Uterus (tissue), 4 donors: ENCODE results near the gene PUM2. TPM values are rescaled to one million over a fixed set of nuclear protein-coding genes. Genes with fewer than 3 reads are reported as not detected.

ENCODE experiments used
- DNase-seq, 2 donors: peaks; one replicate each; pipeline ENCODE4 v3.0.0-alpha.2; 2019 to 2020
- H3K27ac ChIP-seq, 2 donors: fragments of 200-600 bp; sonication (generic); 1 replicate in 1 of 2; 2 replicates in 1 of 2; pipeline ENCODE4 v1.5.1; 2016 to 2018
- H3K27me3 ChIP-seq, 2 donors: fragments of 200-600 bp; sonication (generic); one replicate each; pipeline ENCODE4 v1.5.1; 2018 to 2019; ENCODE audit warnings: control low read depth in 1 of 2
- H3K36me3 ChIP-seq, 2 donors: fragments of 200-600 bp; sonication (generic); one replicate each; pipeline ENCODE4 v1.5.1; 2019; ENCODE audit warnings: control low read depth in 1 of 2
- H3K4me1 ChIP-seq, 2 donors: fragments of 200-600 bp; sonication (generic); one replicate each; pipeline ENCODE4 v1.5.1; 2018 to 2019; ENCODE audit warnings: control low read depth in 1 of 2
- H3K4me3 ChIP-seq, 2 donors: fragments of 200-600 bp; sonication (generic); 1 replicate in 1 of 2; 2 replicates in 1 of 2; pipeline ENCODE4 v1.5.1; 2018 to 2019; ENCODE audit warnings: mild to moderate bottlenecking in 1 of 2
- H3K9me3 ChIP-seq, 2 donors: fragments of 200-600 bp; sonication (generic); one replicate each; pipeline ENCODE4 v1.5.1; 2019; ENCODE audit warnings: control low read depth in 1 of 2
- POLR2A ChIP-seq, 2 donors: fragments of 450-650 bp; IDR thresholded peaks; one replicate each; pipeline ENCODE4 v1.6.1; 2016; ENCODE audit warnings: antibody characterized with exemption in 2 of 2, mild to moderate bottlenecking in 1 of 2, moderate library complexity in 1 of 2
- intact Hi-C: fragments of 100-400 bp; cut with DNase I; formaldehyde crosslinking; loops from one replicate; pipeline ENCODE4 v1.15.1; 2023; ENCODE audit warnings: low total_unique reads
- total RNA-seq, 4 donors: library from RNA; depleted of rRNA in 3 of 4; stranded (reverse); fragments of >200 nt in 3 of 4; gene quantifications; one replicate each; pipeline versions ENCODE4 v1.1.0 to v1.2.4, GENCODE V29; 2014 to 2023
- TF ChIP-seq, protein P1 (sequence below), 4 experiments: fragments of 200-600 bp in 2 of 4; fragments of 450-650 bp in 2 of 4; sonication (generic) in 2 of 4; IDR thresholded peaks; one replicate each; pipeline ENCODE4 v1.5.1; 2016 to 2019; ENCODE audit warnings: antibody characterized with exemption in 4 of 4, mild to moderate bottlenecking in 2 of 4, moderate library complexity in 1 of 4
- donor health status: DM: yes; HTN: yes; CAD: no.

The PUM2 gene, protein sequence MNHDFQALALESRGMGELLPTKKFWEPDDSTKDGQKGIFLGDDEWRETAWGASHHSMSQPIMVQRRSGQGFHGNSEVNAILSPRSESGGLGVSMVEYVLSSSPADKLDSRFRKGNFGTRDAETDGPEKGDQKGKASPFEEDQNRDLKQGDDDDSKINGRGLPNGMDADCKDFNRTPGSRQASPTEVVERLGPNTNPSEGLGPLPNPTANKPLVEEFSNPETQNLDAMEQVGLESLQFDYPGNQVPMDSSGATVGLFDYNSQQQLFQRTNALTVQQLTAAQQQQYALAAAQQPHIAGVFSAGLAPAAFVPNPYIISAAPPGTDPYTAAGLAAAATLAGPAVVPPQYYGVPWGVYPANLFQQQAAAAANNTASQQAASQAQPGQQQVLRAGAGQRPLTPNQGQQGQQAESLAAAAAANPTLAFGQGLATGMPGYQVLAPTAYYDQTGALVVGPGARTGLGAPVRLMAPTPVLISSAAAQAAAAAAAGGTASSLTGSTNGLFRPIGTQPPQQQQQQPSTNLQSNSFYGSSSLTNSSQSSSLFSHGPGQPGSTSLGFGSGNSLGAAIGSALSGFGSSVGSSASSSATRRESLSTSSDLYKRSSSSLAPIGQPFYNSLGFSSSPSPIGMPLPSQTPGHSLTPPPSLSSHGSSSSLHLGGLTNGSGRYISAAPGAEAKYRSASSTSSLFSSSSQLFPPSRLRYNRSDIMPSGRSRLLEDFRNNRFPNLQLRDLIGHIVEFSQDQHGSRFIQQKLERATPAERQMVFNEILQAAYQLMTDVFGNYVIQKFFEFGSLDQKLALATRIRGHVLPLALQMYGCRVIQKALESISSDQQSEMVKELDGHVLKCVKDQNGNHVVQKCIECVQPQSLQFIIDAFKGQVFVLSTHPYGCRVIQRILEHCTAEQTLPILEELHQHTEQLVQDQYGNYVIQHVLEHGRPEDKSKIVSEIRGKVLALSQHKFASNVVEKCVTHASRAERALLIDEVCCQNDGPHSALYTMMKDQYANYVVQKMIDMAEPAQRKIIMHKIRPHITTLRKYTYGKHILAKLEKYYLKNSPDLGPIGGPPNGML
- total RNA-seq = 100 to 1,000 TPM in 2 of 4 donors, 10 to 100 TPM in 2; 51.0 to 138 (median 103) TPM

DNA sequence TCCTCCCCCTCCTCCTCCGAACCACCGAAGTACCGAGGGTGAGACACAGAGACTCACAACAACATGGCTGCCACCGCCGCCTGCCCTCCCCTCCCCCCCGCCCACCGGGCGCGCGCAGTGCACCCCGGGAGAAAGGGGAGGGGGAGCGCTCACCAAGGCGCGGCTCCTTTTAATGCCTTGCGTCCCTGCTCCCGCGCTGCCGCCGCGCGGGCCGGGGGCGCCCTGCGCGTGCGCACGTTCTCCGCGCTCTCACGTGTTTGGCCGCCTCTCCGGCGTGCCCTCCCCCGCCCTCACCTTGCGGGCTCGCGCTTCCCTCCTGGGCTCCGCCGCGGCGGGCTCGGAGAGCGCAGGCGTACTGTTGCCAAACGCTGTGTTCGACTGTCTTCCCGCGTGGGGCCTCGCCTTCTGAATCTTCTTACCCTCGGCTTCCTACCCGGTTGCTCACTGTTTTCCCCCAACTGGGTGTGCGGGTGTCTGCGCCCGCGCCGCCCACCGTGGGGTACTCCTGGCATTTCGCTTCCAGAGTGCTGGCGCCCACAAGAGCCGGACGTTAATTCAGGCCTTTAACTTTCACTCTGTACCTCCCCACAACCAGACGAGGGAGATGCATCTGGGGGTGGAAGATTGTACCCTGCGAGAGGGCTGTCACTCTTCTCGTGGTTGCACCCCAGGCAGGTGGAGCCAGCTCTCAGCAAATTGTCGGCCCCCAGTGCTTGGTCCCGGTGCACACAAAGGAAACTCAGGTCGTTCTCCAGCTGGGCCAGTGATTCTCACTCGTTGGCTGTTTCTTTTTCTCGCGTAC is at the start of gene PUM2:
PUM2 (minus strand) TSS at position 92 of the 802 bp plus-strand sequence. CDS start 23,484 bp downstream, outside the sequence.
- Histone ChIP-seq H3K9me3 (no peaks in the 10 kb centered on the region), H3K4me1 (no peaks in the 10 kb centered on the region), H3K4me3 (peak within 1 kb of the TSS; percentile 89 to 97), H3K36me3 (no peaks in the 10 kb centered on the region), H3K27me3 (no peaks in the 10 kb centered on the region), H3K27ac (peak within 1 kb of the TSS; percentile 84 to 97)
- DNase-seq = peak; percentile 91 to 94
- peak; percentile 31 to 73 for TF ChIP-seq POLR2A (IDR thresholded peaks at IDR 0.05)
- TF ChIP-seq, protein P1, sequence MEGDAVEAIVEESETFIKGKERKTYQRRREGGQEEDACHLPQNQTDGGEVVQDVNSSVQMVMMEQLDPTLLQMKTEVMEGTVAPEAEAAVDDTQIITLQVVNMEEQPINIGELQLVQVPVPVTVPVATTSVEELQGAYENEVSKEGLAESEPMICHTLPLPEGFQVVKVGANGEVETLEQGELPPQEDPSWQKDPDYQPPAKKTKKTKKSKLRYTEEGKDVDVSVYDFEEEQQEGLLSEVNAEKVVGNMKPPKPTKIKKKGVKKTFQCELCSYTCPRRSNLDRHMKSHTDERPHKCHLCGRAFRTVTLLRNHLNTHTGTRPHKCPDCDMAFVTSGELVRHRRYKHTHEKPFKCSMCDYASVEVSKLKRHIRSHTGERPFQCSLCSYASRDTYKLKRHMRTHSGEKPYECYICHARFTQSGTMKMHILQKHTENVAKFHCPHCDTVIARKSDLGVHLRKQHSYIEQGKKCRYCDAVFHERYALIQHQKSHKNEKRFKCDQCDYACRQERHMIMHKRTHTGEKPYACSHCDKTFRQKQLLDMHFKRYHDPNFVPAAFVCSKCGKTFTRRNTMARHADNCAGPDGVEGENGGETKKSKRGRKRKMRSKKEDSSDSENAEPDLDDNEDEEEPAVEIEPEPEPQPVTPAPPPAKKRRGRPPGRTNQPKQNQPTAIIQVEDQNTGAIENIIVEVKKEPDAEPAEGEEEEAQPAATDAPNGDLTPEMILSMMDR (IDR thresholded peaks at IDR 0.05) = peak in 3 of 4 experiments; percentile 13 to 44 (median 21)
- intact Hi-C loops = no loop called here

DNA sequence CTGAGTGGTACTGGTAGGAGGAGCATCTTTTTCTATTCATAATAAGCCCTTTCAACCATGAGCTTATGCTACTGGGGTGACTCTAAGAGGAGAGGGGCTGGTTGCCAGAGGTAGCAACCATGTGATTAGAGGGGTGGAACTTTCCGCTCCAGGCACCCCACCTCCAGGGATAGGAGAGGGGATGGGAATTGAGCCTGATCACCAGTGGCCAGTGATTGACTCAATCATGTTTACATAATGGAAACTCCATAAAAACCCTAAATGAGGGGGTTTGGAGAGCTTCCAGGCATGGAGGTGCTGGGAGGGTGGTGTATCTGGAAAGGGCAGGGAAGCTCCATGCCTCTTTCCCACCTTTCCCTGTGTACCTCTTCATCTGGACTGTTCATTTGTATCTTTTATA is 49.7 kb upstream of the PUM2 start:
- H3K27ac ChIP-seq = no peak overlapping the region
- no peaks in the 10 kb centered on the region for H3K4me1 ChIP-seq
- intact Hi-C loops = no loop called here
- no peaks in the 10 kb centered on the region for H3K9me3 ChIP-seq
- TF ChIP-seq, protein P1 (IDR thresholded peaks at IDR 0.05) = no peak
- TF ChIP-seq POLR2A (IDR thresholded peaks at IDR 0.05) = no peak
- H3K27me3 ChIP-seq = no peaks in the 10 kb centered on the region
- no peak overlapping the region for H3K4me3 ChIP-seq
- H3K36me3 ChIP-seq = no peaks in the 10 kb centered on the region
- DNase-seq = no peak

DNA sequence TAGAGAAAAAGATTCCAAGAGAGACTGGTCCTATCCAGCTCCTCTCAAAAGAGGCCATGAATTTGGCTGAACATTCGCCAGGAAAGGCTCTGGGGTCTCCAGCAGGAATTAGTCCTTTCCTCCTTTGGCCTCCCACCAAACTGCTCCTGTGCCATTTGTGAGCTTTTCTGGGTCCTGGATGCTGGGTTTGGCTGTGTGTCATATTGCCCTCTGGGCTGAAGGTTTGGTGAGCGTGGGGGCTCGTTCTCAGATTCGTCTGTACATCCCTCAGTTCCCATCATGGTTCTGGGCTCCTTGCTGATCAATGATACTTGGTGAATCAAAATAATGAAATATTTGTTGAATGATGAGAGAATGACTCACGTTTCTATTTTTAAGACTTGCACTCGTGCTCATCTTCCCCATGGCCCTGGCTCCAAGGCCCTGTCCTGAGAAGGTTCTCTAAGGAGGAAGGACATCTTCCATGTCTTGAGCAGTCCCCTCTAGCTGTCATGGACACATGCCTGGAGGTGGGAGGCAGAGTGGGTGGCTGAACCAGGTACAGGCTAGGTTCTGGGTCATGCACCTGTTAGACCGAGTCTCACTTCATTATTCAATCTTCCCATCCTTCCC is 48.4 kb upstream of the PUM2 start:
- Histone ChIP-seq H3K27me3 (no peaks in the 10 kb centered on the region), H3K9me3 (no peaks in the 10 kb centered on the region), H3K36me3 (no peaks in the 10 kb centered on the region), H3K27ac (no peak overlapping the region), H3K4me1 (no peaks in the 10 kb centered on the region), H3K4me3 (no peak overlapping the region)
- no peak for DNase-seq
- intact Hi-C loops = no loop called here
- TF ChIP-seq, protein P1 (IDR thresholded peaks at IDR 0.05) = no peak
- TF ChIP-seq POLR2A (IDR thresholded peaks at IDR 0.05) = no peak

DNA sequence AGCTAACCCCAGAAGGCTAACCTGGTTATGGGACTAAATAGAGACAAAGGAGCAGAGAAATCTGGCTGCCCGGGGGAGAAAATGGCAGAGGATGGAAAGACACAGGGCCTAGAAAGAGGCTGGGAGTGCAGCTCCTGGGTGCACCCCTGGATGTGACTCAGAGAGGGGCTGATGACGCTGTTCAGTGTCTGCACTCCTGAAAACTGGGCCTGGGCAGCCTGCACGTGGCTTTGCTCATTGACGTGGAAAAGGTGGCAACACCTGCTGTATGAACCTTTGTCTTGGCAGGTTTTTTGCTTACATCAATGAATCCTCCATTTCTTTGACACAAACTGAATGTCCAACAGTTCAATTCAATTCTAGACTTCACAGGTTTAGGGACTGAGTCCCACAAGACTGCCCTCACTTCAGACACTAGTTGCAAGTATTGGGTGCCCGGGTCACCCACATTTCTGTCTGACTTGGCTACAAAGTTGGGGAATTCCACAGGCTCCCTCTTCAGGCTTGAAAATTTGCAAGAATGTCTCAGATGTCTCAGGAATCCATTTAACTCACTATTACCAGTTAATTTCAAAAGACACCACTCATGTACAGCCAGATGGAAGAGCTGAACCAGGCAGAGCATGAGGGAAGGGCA is 47.3 kb upstream of the PUM2 start:
- Histone ChIP-seq H3K27ac (no peak overlapping the region), H3K36me3 (no peaks in the 10 kb centered on the region), H3K4me3 (no peak overlapping the region), H3K4me1 (no peaks in the 10 kb centered on the region), H3K27me3 (no peaks in the 10 kb centered on the region), H3K9me3 (no peaks in the 10 kb centered on the region)
- intact Hi-C loops = no loop called here
- DNase-seq = no peak
- no peak for TF ChIP-seq POLR2A (IDR thresholded peaks at IDR 0.05)
- TF ChIP-seq, protein P1 (IDR thresholded peaks at IDR 0.05) = no peak
